Coronary artery (tissue), 2 donors: ENCODE data around the gene DNAAF1.
A peak's percentile ranks its signal among the peaks of the same experiment; 100 is the strongest.
"Not testable (repeated sequence)": the region's sequence is repeated elsewhere in the genome, so short reads cannot be mapped to it uniquely, and the experiment has no call there.

Source experiments
- DNase-seq: peaks from one replicate; pipeline ENCODE4 v3.0.0-alpha.2; 2017; ENCODE audit warnings: low spot score
- H3K27ac ChIP-seq, 2 donors: fragments of 200-600 bp; sonication (generic); one replicate each; pipeline ENCODE4 v1.5.1; 2016 to 2019
- H3K4me3 ChIP-seq: fragments of 200-600 bp; sonication (generic); 2 replicates; pipeline ENCODE4 v1.5.1; 2016; ENCODE audit warnings: mild to moderate bottlenecking, moderate library complexity
- TF ChIP-seq, protein P1 (sequence below): fragments of 200-600 bp; sonication (generic); IDR thresholded peaks from one replicate; pipeline ENCODE4 v1.5.1; 2019; ENCODE audit warnings: antibody characterized with exemption

Gene DNAAF1

DNA sequence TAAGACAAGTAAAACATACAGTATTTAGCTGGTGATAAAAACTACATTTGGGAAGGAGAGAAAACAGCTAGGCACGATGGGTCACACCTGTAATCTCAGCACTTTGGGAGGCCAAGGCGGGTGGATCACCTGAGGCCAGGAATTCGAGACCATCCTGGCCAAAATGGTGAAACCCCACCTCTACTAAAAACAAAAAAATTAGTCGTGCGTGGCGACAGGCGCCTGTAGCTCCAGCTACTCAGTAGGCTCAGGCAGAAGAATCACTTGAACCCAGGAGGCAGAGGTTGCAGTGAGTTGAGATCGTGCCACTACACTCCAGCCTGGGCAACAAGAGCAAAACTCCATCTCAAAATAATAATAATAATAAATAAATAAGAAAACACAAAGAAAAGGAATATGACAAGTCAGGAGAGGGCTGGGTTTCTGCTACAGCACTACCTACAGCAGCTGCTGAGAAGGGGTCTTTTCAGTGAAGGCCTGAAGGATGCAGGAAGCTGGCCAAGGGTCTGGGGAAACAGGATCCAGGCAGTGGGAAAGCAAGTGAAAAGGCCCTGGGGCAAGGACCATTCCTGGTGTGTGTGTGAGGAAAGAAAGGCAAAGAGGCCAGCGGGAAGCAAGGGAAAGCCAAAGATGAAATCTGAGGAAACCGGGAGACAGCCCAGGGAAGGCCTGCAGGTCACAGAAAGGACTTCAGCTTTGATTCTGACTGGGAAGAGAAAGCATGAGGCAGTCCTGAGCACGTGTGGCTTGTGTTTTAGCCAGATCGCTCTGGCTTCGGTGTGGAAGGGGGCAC is 39.0 kb upstream of the DNAAF1 start:
- no peak overlapping the region for H3K4me3 ChIP-seq
- no peak for DNase-seq
- TF ChIP-seq, protein P1, sequence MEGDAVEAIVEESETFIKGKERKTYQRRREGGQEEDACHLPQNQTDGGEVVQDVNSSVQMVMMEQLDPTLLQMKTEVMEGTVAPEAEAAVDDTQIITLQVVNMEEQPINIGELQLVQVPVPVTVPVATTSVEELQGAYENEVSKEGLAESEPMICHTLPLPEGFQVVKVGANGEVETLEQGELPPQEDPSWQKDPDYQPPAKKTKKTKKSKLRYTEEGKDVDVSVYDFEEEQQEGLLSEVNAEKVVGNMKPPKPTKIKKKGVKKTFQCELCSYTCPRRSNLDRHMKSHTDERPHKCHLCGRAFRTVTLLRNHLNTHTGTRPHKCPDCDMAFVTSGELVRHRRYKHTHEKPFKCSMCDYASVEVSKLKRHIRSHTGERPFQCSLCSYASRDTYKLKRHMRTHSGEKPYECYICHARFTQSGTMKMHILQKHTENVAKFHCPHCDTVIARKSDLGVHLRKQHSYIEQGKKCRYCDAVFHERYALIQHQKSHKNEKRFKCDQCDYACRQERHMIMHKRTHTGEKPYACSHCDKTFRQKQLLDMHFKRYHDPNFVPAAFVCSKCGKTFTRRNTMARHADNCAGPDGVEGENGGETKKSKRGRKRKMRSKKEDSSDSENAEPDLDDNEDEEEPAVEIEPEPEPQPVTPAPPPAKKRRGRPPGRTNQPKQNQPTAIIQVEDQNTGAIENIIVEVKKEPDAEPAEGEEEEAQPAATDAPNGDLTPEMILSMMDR, result no peak
- no peak overlapping the region for H3K27ac ChIP-seq

DNA sequence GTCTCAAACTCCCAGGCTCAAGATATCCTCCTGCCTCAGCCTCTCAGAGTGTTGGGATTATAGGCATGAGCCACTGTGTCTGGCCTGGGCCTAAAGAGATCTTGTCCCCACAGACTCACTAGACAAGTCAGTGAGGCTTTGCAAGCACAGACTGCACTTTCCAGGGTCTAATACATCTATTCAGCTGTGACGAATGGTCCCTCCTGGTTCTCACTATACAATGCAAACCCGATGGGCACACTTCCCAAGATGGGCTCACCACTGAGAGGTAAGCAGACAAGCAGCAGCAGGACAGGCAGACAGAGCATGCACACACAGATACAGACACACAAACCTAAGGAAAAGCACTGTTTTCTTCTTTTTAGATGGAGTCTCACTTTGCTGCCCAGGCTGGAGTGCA is 37.2 kb upstream of the DNAAF1 start:
- Histone ChIP-seq H3K27ac (no peak overlapping the region), H3K4me3 (no peak overlapping the region)
- DNase-seq, result no peak
- TF ChIP-seq, protein P1, result no peak

DNA sequence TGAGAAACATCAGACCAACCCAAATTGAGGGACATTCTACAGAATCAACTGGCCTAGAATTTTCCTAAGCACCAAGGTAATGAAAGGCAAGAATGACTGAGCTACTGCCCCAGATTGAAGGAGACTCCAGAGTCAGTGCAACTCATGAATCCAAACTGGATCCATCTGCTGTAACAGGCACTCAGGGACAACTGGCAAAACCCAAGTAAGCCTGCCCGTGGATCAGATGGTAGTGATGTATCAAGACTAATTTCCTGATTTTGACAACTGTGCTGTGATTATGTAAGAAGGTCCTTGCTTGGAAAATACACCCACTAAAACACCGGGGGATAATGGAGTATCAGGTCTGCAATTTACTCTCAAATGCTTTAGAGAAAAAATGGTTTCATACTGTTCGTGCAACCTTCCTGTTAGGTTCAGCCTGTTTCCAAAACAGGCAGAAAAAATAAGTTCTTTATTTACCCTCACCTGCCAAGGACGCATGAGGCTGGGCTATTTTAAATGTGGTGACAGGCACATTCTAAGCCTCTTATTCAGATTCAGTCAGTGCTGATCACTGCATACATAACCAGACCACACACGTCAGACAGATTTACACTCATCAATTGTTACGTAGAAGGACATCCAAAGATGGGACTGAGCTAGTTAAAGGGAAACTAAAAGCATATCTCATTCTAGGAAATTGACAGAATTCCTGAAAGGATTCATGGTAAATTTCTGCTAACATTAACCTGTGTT is 35.3 kb upstream of the DNAAF1 start:
- peak overlapping the region in 1 of 2 donors; percentile 18 for H3K27ac ChIP-seq
- no peak for DNase-seq
- TF ChIP-seq, protein P1, result no peak
- H3K4me3 ChIP-seq, result no peak overlapping the region

DNA sequence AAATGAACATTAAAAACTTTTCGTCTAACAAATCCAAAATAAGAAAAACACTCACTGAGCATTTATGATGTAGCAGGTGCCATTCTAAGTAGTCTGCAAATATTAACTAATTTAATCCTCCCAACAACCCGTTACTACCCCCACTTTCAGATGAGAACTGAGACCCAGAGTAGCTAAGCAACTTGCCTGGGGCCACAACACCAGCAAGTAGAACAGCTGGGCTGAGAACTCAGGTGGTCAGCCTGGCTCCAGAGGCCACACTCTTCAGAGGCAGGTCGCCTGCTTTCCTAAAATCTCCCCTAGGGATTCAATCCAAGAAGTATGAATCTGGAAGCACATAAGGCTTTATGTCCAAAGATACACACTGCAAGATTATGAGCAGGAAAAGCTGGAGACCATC is 34.6 kb upstream of the DNAAF1 start:
- H3K27ac ChIP-seq, result no peak overlapping the region

DNA sequence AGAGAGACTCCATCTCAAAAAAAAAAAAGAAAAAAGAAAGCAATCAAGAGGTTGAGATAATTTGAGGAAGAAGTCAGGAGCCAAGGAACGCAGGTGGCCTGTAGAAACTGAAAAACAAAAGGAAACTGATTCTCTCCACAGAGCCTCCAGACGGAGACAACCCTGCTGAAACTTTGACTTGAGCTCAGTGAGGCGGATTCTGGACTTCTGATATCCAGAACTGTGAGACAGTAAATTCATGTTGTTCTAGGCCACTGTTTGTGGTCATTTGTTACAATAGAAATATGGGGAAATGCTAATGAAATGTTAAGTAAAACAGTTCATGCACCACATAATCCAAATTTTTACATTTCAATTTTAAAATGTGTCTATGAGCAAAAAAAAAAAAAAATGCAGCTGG is 33.6 kb upstream of the DNAAF1 start:
- TF ChIP-seq, protein P1, result no peak
- no peak for DNase-seq
- no peak overlapping the region for H3K27ac ChIP-seq
- no peak overlapping the region for H3K4me3 ChIP-seq

More for the DNA sequence above, 34.6 kb upstream of the DNAAF1 start:
- TF ChIP-seq, protein P1, result no peak
- no peak for DNase-seq
- H3K4me3 ChIP-seq, result no peak overlapping the region

DNA sequence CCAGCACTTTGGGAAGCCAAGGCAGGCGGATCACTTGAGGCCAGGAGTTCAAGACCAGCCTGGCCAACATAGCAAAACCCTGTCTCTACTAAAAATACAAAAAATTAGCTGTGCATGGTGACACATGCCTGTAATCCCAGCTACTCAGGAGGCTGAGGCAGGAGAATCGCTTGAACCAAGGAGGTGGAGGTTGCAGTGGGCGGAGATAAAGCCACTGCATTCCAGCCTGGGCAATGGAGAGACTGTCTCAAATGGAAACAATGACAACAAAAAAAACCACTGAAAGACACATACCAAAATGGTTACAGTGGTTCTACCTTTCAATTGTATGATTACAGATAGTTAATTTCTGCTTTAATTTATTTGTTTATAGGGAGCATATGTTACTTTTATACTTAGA is 33.2 kb upstream of the DNAAF1 start:
- not testable (repeated sequence) for H3K27ac ChIP-seq, DNase-seq

DNA sequence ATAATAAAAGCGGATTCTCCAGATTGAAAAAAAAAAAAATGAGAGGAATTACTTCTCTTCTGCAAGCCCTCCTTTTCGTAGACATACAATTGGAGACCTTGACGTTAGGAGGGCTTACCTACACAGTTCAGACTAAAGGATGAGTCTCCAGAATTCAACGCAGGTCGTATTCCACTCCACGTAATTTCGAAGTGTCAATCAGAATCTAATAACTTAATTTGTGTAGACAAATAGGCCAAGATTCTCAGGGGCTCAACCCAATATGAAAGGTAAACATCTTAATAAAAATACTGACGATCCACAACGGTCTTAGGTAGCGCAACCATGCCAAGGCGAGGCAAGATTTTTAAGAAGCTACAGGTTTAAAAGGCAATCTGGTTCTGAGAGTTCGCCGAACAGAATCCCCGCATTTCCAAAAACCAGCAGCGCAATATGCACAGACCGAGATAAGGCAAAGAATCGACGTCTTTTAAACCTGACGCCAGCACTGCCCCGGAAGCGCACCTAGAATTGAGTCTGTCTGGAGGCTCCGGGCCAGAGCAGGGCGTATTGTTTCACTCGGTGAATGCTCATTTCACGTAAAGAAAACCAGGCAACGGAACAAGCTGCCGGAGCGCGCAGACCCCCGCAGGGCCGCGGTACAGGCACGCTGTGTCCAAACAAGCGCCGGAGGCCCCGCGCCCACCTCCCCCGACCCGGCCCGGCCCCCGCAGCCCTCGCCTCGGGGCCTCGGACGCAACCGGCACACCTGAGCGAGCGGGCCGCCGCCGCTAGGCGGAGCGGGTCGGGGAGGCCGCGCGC is 29.0 kb upstream of the DNAAF1 start:
- TF ChIP-seq, protein P1, result no peak
- H3K4me3 ChIP-seq, result peak overlapping the region; percentile 89
- DNase-seq, result no peak
- peak overlapping the region; percentile 81 to 94 for H3K27ac ChIP-seq

More for the DNA sequence above, 33.2 kb upstream of the DNAAF1 start:
- not testable (repeated sequence) for H3K4me3 ChIP-seq
